ENCODE measurements around the gene HPCAL1.

HPCAL1 gene

DNA sequence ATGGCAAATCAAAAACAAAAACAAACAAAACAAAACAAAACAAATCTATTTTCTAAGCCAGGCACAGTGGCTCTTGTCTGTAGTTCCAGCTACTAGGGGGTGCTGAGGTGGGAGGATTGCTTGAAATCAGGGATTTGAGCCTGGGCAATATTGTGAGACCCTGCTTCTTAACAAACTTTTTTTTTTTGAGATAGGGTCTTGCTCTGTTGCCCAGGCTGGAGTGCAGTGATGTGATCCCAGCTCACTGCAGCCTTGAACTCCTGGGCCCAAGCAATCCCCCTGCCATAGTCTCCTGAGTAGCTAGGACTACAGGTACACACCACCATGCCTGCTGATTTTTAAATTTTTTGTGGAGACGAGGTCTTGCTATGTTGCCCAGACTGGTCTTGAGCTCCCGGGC, 6.2 kb downstream of the HPCAL1 start:
- TF ChIP-seq CTCF (IDR thresholded peaks at IDR 0.05; ENCODE audit: low read depth, low read length, missing control alignments) = no peak
- DNase-seq (ENCODE audit: low read depth) = no peak
- in situ Hi-C loops (cut with HindIII; ENCODE audit: low sequenced_read_pairs) = no loop called here
- H3K4me3 ChIP-seq (ENCODE audit: low read depth, low read length) = no peak overlapping the region

GRCh38 chr2:10309286-10309685, 6.6 kb downstream of the HPCAL1 start:
- TF ChIP-seq CTCF (IDR thresholded peaks at IDR 0.05; ENCODE audit: low read depth, low read length, missing control alignments) = no peak
- in situ Hi-C loops (cut with HindIII; ENCODE audit: low sequenced_read_pairs) = no loop called here
- no peak overlapping the region for H3K4me3 ChIP-seq (ENCODE audit: low read depth, low read length)
- DNase-seq (ENCODE audit: low read depth) = no peak

DNA sequence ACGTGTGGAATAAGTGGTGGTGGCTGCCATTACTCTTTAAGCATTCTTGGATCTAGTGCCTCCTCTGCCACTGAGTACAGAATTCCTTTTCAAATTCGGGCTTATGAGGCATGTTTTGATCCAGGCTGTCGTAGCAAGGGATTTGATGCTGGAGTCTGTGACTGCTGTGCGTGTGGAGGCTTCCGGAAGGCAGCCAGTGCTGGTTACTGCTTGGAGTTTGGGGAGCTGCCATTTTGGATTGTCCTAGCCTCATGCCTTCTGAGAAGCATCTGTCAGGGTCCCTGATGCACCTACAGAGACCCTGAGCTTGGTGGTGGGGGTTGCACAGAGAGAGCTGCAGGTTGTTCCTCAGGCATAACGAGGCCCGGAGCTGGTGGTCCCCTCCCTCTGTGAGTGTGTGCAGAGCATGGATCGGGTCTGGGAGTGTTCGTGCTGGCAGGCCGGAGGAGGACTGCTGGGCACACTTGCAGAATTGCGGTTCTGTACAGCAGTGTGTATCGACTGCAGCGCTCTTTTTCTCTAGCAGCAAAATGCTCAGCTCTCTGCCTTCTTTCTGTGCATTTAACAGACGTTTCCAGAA, 7.7 kb downstream of the HPCAL1 start:
- DNase-seq (ENCODE audit: low read depth) = no peak
- no peak for TF ChIP-seq CTCF (IDR thresholded peaks at IDR 0.05; ENCODE audit: low read depth, low read length, missing control alignments)
- no peak overlapping the region for H3K4me3 ChIP-seq (ENCODE audit: low read depth, low read length)
- in situ Hi-C loops (cut with HindIII; ENCODE audit: low sequenced_read_pairs) = no loop called here

GRCh38 chr2:10311736-10312135, 9.0 kb downstream of the HPCAL1 start:
- no peak for DNase-seq (ENCODE audit: low read depth)
- in situ Hi-C loops (cut with HindIII; ENCODE audit: low sequenced_read_pairs) = no loop called here
- no peak overlapping the region for H3K4me3 ChIP-seq (ENCODE audit: low read depth, low read length)
- no peak for TF ChIP-seq CTCF (IDR thresholded peaks at IDR 0.05; ENCODE audit: low read depth, low read length, missing control alignments)

DNA sequence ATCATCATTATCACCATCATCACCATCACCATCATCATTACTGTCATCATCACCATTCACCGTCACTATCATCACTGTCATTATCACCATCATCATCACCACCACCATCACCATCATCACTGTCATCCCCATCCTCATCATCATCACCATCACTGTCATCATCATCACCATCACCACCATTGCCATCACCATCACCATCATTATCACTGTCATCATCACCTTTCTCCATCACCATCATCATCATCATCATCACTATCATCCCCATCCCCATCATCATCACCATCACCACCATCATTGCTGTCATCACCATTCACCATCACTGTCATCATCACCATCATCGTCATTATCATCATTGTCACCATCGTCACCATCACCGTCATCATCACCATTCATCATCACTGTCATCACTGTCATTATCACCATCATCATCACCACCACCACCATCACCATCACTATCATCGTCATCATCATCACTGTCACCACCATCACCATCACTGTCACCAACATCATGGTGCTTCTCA, 9.8 kb downstream of the HPCAL1 start:
- in situ Hi-C loops (cut with HindIII; ENCODE audit: low sequenced_read_pairs) = no loop called here
- no peak for TF ChIP-seq CTCF (IDR thresholded peaks at IDR 0.05; ENCODE audit: low read depth, low read length, missing control alignments)

GRCh38 chr2:10316336-10316735, 13.6 kb downstream of the HPCAL1 start:
- H3K4me3 ChIP-seq (ENCODE audit: low read depth, low read length) = no peak overlapping the region
- DNase-seq (ENCODE audit: low read depth) = peak; percentile 34
- in situ Hi-C loops (cut with HindIII; ENCODE audit: low sequenced_read_pairs) = no loop called here
- TF ChIP-seq CTCF (IDR thresholded peaks at IDR 0.05; ENCODE audit: low read depth, low read length, missing control alignments) = no peak

More for the DNA sequence above, 9.8 kb downstream of the HPCAL1 start:
- H3K4me3 ChIP-seq (ENCODE audit: low read depth, low read length) = no peak overlapping the region
- DNase-seq (ENCODE audit: low read depth) = no peak

Measured in astrocyte of the cerebellum (primary cell).